CD8-positive, alpha-beta memory T cell (primary cell): ENCODE data around the gene STPG3. TPM values are rescaled to one million over a fixed set of nuclear protein-coding genes. Genes with fewer than 3 reads are reported as not detected.

Experiments
- CTCF ChIA-PET: fragments of 350-600 bp; sonication (Branson Sonifier 250); formaldehyde crosslinking; loops from one replicate; lab custom pipeline; 2021; ENCODE audit warnings: antibody characterized with exemption; lab: Charles Lee
- POLR2A ChIA-PET: fragments of 350-600 bp; sonication (Branson Sonifier 250); formaldehyde crosslinking; loops from one replicate; lab custom pipeline; 2021; ENCODE audit warnings: antibody characterized with exemption; lab: Charles Lee
- DNase-seq, 5 donors: peaks; one replicate each; pipeline versions ENCODE4 v3.0.0 to v3.0.0-alpha.2; 2020 to 2022; ENCODE audit warnings: mixed read lengths in 1 of 5
- H3K27ac ChIP-seq: one replicate; pipeline ENCODE4 v1.7.0; 2013; ENCODE audit warnings: low read depth, mild to moderate bottlenecking, low read length, moderate library complexity
- H3K27me3 ChIP-seq: 2 replicates; pipeline ENCODE4 v1.7.0; 2013; ENCODE audit warnings: low read length, mild to moderate bottlenecking; ENCODE audit not compliant: insufficient read depth, poor library complexity, severe bottlenecking
- H3K36me3 ChIP-seq: 2 replicates; pipeline ENCODE4 v1.7.0; 2013; ENCODE audit warnings: mild to moderate bottlenecking, low read length, moderate library complexity; ENCODE audit not compliant: insufficient read depth
- H3K4me1 ChIP-seq: 2 replicates; pipeline ENCODE4 v1.7.0; 2013; ENCODE audit warnings: mild to moderate bottlenecking, low read length, moderate library complexity; ENCODE audit not compliant: insufficient read depth
- H3K4me3 ChIP-seq: 2 replicates; pipeline ENCODE4 v1.7.0; 2013; ENCODE audit warnings: mild to moderate bottlenecking, low read length
- H3K9me3 ChIP-seq: 2 replicates; pipeline ENCODE4 v1.7.0; 2013; ENCODE audit warnings: mild to moderate bottlenecking, low read length
- H3K27ac Mint-ChIP-seq, 8 donors: one replicate each; pipeline ENCODE4 v1.8.0; 2020 to 2021; ENCODE audit warnings: mixed read lengths in 8 of 8, mild to moderate bottlenecking in 6 of 8, inconsistent platforms in 3 of 8, moderate library complexity in 3 of 8
- H3K27me3 Mint-ChIP-seq, 2 donors: one replicate each; pipeline ENCODE4 v1.8.0; 2020 to 2021; ENCODE audit warnings: mixed read lengths in 2 of 2, mild to moderate bottlenecking in 1 of 2, moderate library complexity in 1 of 2
- H3K36me3 Mint-ChIP-seq, 3 donors: one replicate each; pipeline ENCODE4 v1.8.0; 2020 to 2021; ENCODE audit warnings: mixed read lengths in 3 of 3, inconsistent platforms in 1 of 3, mild to moderate bottlenecking in 1 of 3
- H3K4me1 Mint-ChIP-seq, 3 donors: one replicate each; pipeline ENCODE4 v1.8.0; 2020 to 2021; ENCODE audit warnings: mixed read lengths in 3 of 3, inconsistent platforms in 1 of 3, mild to moderate bottlenecking in 1 of 3
- H3K4me3 Mint-ChIP-seq, 7 donors: one replicate each; pipeline ENCODE4 v1.8.0; 2020 to 2021; ENCODE audit warnings: mixed read lengths in 7 of 7, mild to moderate bottlenecking in 6 of 7, moderate library complexity in 4 of 7, inconsistent platforms in 2 of 7
- H3K9me3 Mint-ChIP-seq, 5 donors: one replicate each; pipeline ENCODE4 v1.8.0; 2020 to 2022; ENCODE audit warnings: mixed read lengths in 5 of 5, mild to moderate bottlenecking in 3 of 5, moderate library complexity in 2 of 5, inconsistent platforms in 1 of 5
- polyA plus RNA-seq: library from polyadenylated mRNA; unstranded; fragments of 300-500 nt; fragmentation: Illumina TruSeq; gene quantifications from one replicate; pipeline ENCODE4 v1.2.3, GENCODE V29; 2021
- total RNA-seq, 2 experiments: library from RNA; stranded (reverse); gene quantifications; one replicate each; pipeline ENCODE4 v1.2.3, GENCODE V29; 2021

STPG3 gene
- total RNA-seq = under 1 TPM; 0.27 to 0.28 TPM
- polyA plus RNA-seq = not detected

DNA sequence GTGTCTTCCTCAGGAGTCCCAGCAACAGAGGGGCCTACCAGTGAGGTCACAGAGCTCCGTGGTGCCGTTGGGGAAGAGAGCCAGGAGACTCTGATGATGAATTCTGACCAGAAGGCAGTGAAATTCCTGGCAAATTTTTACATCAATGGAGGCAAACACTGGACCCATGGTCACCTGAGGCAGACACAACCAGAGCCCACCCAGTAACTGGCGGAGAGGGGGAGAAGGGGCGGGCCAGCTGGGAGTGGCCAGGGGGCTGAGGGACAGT, at the start of gene STPG3:
STPG3 (plus strand) TSS at position 93 of the 268 bp plus-strand sequence; CDS start at position 94, 1 bp downstream.
- Mint-ChIP-seq H3K27ac (no peak within 1 kb of the TSS), H3K27me3 (no peaks in the 10 kb centered on the region), H3K9me3 (no peaks in the 10 kb centered on the region), H3K4me1 (peaks cover 1 to 11% (median 4%) of the 10 kb centered on the region in 3 donors), H3K36me3 (peaks cover 0 to 5% (median 0%) of the 10 kb centered on the region in 3 donors), H3K4me3 (peak within 1 kb of the TSS in 2 of 7 donors; percentile 27 to 40)
- Histone ChIP-seq H3K4me1 (peaks cover 9% of the 10 kb centered on the region), H3K27ac (no peak within 1 kb of the TSS), H3K36me3 (no peaks in the 10 kb centered on the region), H3K9me3 (no peaks in the 10 kb centered on the region), H3K27me3 (no peaks in the 10 kb centered on the region), H3K4me3 (no peak within 1 kb of the TSS)
- no peak for DNase-seq
- ChIA-PET POLR2A (no interaction called here), CTCF (no interaction called here)

DNA sequence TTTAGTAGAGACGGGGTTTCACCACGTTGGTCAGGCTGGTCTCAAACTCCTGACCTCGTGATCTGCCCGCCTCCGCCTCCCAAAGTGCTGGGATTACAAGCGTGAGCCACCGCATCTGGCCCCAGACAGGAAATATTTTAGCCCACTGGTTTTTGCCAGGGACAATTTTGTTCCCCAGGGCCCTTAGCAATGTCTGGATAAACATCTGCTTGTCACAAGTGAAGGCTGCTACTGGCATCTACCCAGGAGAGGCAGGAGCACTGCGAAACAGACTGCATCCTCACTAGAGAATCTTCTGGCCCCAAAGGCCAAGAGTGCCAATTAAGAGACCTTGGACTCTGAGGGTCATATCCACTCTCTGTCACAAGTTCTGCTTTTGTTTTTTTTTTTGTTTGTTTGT, 48.1 kb upstream of the STPG3 start:
- peaks cover 0 to 11% (median 7%) of the 10 kb centered on the region in 3 donors for H3K36me3 Mint-ChIP-seq
- no peak overlapping the region for H3K27ac Mint-ChIP-seq
- H3K27me3 Mint-ChIP-seq = peaks cover 0 to 1% of the 10 kb centered on the region in 2 donors
- POLR2A ChIA-PET = interaction anchor here (0.7 kb wide), 1 partner anchor 90 kb away, joined by 10 read pairs; no protein-coding TSS in a partner anchor
- peaks cover 38 to 57% (median 41%) of the 10 kb centered on the region in 3 donors for H3K4me1 Mint-ChIP-seq
- no peaks in the 10 kb centered on the region for H3K9me3 Mint-ChIP-seq
- H3K27ac ChIP-seq = no peak overlapping the region
- no peaks in the 10 kb centered on the region for H3K27me3 ChIP-seq
- H3K4me3 Mint-ChIP-seq = peak overlapping the region in 3 of 7 donors; percentile 19 to 96 (median 70)
- H3K4me1 ChIP-seq = peaks cover 45% of the 10 kb centered on the region
- no peak overlapping the region for H3K4me3 ChIP-seq
- H3K9me3 ChIP-seq = no peaks in the 10 kb centered on the region
- no peak for DNase-seq
- CTCF ChIA-PET = interaction anchor here (0.6 to 2.6 kb wide), 4 partner anchors 14 to 58 kb away, joined by 3 to 13 read pairs (median 4); partner anchors contain the start of genes ANAPC2 and SSNA1
- H3K36me3 ChIP-seq = peaks cover 5% of the 10 kb centered on the region

- Mint-ChIP-seq H3K4me1 (peaks cover 38 to 54% (median 41%) of the 10 kb centered on the region in 3 donors), H3K27me3 (peaks cover 0 to 1% of the 10 kb centered on the region in 2 donors), H3K36me3 (peaks cover 0 to 19% (median 7%) of the 10 kb centered on the region in 3 donors), H3K27ac (peak overlapping the region; percentile 68 to 96 (median 94)), H3K9me3 (no peaks in the 10 kb centered on the region), H3K4me3 (peak overlapping the region; percentile 89 to 96 (median 91))
- H3K9me3 ChIP-seq = no peaks in the 10 kb centered on the region
- ChIA-PET POLR2A (interaction anchor here (0.9 to 2.8 kb wide), 4 partner anchors 15 to 109 kb away, joined by 3 to 11 read pairs (median 4); partner anchors contain the start of gene TUBB4B), CTCF (interaction anchor here (1.1 to 1.9 kb wide), 3 partner anchors 16 to 158 kb away, joined by 3 to 6 read pairs (median 3); partner anchors contain the start of gene SSNA1)
- no peak for DNase-seq
- H3K36me3 ChIP-seq = peaks cover 5% of the 10 kb centered on the region
- no peaks in the 10 kb centered on the region for H3K27me3 ChIP-seq
- peak overlapping the region; percentile 97 for H3K4me3 ChIP-seq
- peak overlapping the region; percentile 85 for H3K27ac ChIP-seq
- peaks cover 40% of the 10 kb centered on the region for H3K4me1 ChIP-seq
Measured at GRCh38 chr9:137204731-137205125, 46.4 kb upstream of the STPG3 start.

DNA sequence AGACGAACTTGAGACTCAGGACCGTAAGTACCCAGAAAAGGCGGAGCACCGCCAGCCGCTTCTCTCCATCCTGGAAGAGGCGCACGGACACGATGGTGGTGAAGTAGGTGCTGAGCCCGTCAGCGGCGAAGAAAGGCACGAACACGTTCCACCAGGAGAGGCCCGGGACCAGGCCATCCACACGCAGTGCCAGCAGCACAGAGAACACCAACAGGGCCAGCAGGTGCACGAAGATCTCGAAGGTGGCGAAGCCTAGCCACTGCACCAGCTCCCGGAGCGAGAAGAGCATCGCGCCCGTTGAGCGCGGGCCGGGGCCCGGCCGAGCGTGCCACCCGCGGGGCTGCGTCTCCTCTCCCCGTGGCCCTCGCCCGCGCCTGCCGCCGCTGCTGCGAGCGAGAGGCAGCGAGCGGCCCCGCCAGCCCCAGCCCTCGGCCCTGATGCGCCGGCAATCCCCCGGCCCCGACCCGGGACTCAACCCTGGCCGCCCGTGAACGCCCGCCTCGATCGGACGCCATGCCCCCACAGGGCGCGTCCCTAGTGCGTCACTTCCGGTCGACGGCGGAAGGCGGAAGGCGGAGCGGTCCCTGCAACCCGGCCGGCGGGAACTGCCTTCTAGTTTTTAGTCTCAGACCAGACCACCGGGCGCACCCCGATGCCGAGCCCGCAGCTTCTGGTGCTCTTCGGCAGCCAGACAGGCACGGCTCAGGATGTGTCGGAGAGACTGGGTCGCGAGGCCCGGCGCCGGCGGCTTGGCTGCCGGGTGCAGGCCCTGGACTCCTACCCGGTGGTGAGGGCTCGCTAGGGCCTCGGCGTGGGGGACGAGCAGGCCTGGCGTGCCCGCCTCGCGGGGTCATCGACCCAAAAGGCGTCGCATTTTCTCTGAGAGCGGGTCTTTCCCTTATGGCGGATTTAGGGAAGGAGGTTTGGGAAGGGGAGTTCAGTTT, 45.7 kb upstream of the STPG3 start, which contains the start of the genes NDOR1 and TMEM203:
NDOR1 (plus strand) TSS at position 575 of the 944 bp plus-strand sequence; CDS start at position 653, 78 bp downstream.
TMEM203 (minus strand) TSS at position 523 of the 944 bp plus-strand sequence; CDS start at position 289, 234 bp downstream.
- H3K4me3 ChIP-seq = peak within 1 kb of the TSS; percentile 97
- Mint-ChIP-seq H3K27ac (peak within 1 kb of the TSS; percentile 88 to 96 (median 95)), H3K4me1 (peaks cover 38 to 54% (median 41%) of the 10 kb centered on the region in 3 donors), H3K27me3 (peaks cover 0 to 1% of the 10 kb centered on the region in 2 donors), H3K36me3 (peaks cover 0 to 21% (median 7%) of the 10 kb centered on the region in 3 donors), H3K9me3 (no peaks in the 10 kb centered on the region), H3K4me3 (peak within 1 kb of the TSS; percentile 89 to 96 (median 91))
- peaks cover 40% of the 10 kb centered on the region for H3K4me1 ChIP-seq
- ChIA-PET CTCF (interaction anchor here (1.1 to 1.9 kb wide), 3 partner anchors 16 to 159 kb away, joined by 3 to 6 read pairs (median 3); partner anchors contain the start of gene SSNA1), POLR2A (interaction anchor here (0.9 to 2.8 kb wide), 5 partner anchors 16 to 110 kb away, joined by 3 to 11 read pairs (median 3); partner anchors contain the start of gene TUBB4B)
- peak within 1 kb of the TSS; percentile 85 for H3K27ac ChIP-seq
- no peaks in the 10 kb centered on the region for H3K9me3 ChIP-seq
- peak; percentile 87 to 95 (median 92) for DNase-seq
- peaks cover 5% of the 10 kb centered on the region for H3K36me3 ChIP-seq
- H3K27me3 ChIP-seq = no peaks in the 10 kb centered on the region

- H3K4me3 ChIP-seq = peak overlapping the region; percentile 97
- H3K27me3 Mint-ChIP-seq = peaks cover 0 to 1% of the 10 kb centered on the region in 2 donors
- POLR2A ChIA-PET = interaction anchor here (1.1 to 2.0 kb wide), 2 partner anchors 17 to 77 kb away, joined by 3 to 7 read pairs; no protein-coding TSS in a partner anchor
- H3K4me1 Mint-ChIP-seq = peaks cover 34 to 47% (median 38%) of the 10 kb centered on the region in 3 donors
- H3K27ac ChIP-seq = peak overlapping the region; percentile 7
- H3K4me1 ChIP-seq = peaks cover 34% of the 10 kb centered on the region
- peaks cover 0 to 21% (median 7%) of the 10 kb centered on the region in 3 donors for H3K36me3 Mint-ChIP-seq
- no peaks in the 10 kb centered on the region for H3K9me3 Mint-ChIP-seq
- H3K36me3 ChIP-seq = peaks cover 5% of the 10 kb centered on the region
- H3K27ac Mint-ChIP-seq = peak overlapping the region; percentile 85 to 96 (median 92)
- peak overlapping the region; percentile 79 to 96 (median 90) for H3K4me3 Mint-ChIP-seq
- CTCF ChIA-PET = interaction anchor here (1.2 to 1.4 kb wide), 2 partner anchors 20 to 30 kb away, joined by 3 to 4 read pairs; partner anchors contain the start of gene RNF224
- no peak for DNase-seq
- H3K9me3 ChIP-seq = no peaks in the 10 kb centered on the region
- H3K27me3 ChIP-seq = no peaks in the 10 kb centered on the region
Measured at GRCh38 chr9:137206602-137207001, 44.5 kb upstream of the STPG3 start.

GRCh38 chr9:137211532-137211931, 39.6 kb upstream of the STPG3 start:
- CTCF ChIA-PET = no interaction called here
- DNase-seq = no peak
- Mint-ChIP-seq H3K27ac (peak overlapping the region in 1 of 8 donors; percentile 83), H3K4me3 (peak overlapping the region in 1 of 7 donors; percentile 30), H3K9me3 (no peaks in the 10 kb centered on the region), H3K36me3 (peaks cover 0 to 25% (median 7%) of the 10 kb centered on the region in 3 donors), H3K27me3 (peaks cover 0 to 1% of the 10 kb centered on the region in 2 donors), H3K4me1 (peaks cover 12 to 13% (median 12%) of the 10 kb centered on the region in 3 donors)
- Histone ChIP-seq H3K9me3 (no peaks in the 10 kb centered on the region), H3K4me3 (no peak overlapping the region), H3K4me1 (peaks cover 7% of the 10 kb centered on the region), H3K27ac (no peak overlapping the region), H3K36me3 (peaks cover 5% of the 10 kb centered on the region), H3K27me3 (no peaks in the 10 kb centered on the region)
- POLR2A ChIA-PET = no interaction called here

DNA sequence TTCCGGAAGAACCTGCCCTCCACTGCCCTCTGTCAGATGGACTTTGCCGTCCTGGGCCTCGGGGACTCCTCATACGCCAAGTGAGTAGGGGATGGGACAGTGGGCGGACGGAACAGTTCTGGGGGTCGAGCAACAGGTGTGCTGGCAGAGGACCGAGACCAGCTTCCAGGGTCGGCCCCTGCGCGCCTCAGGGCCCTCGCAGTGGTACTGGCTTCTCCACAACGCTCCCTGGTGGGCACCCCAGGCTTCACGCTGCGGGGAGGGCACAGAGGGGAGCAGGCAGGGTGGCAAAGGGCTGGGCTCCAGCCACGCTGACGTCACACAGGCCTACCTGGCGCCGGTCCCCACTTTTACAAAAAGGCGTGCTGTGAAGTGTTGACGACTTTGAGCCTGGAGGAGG, 38.6 kb upstream of the STPG3 start:
- Histone ChIP-seq H3K27me3 (no peaks in the 10 kb centered on the region), H3K27ac (no peak overlapping the region), H3K4me3 (no peak overlapping the region), H3K9me3 (no peaks in the 10 kb centered on the region), H3K36me3 (no peaks in the 10 kb centered on the region), H3K4me1 (no peaks in the 10 kb centered on the region)
- Mint-ChIP-seq H3K4me3 (no peak overlapping the region), H3K36me3 (peaks cover 0 to 18% (median under 1%) of the 10 kb centered on the region in 3 donors), H3K27ac (no peak overlapping the region), H3K27me3 (no peaks in the 10 kb centered on the region), H3K9me3 (no peaks in the 10 kb centered on the region), H3K4me1 (peaks cover 2 to 3% (median 2%) of the 10 kb centered on the region in 3 donors)
- CTCF ChIA-PET = no interaction called here
- POLR2A ChIA-PET = no interaction called here
- DNase-seq = no peak
